DMS 273 treated with DMSO at 0.1 percent for 48 hours (cell line): ENCODE results near the gene OBP2B.
"Not testable (repeated sequence)": the region's sequence is repeated elsewhere in the genome, so short reads cannot be mapped to it uniquely, and the experiment has no call there.

ENCODE experiments used
- DNase-seq: peaks from one replicate; lab custom pipeline; 2025; lab: John Stamatoyannopoulos, UW

Gene OBP2B

DNA sequence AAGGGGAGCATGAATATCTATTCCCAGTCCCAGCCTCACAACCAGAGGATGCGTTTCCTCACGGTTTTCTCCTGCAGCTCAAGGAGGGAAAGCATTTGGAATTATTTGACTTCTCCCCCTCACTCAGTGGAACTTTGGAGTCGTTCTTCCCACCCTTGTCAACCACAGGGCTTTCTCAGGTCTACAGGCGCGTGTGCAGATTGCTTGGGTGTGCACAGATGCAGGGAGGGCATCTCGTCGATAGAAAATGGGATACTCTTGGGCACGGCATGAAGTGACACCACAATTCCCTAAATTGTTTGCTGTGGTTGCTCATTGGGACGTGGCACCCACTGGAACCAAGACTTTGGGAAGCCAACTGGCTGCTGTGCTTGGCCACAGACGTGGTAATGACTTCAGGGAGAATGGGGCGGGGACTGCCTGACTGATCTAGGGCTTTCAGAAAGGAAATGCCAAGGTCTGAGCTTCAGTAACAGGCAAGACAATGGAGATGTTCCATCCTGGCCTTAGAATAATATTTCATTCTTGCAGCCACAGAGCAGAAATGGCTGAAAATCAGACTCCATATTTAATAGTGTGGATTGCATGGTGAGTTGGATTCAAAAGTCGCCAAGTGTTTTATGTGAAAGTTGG is 12.2 kb upstream of the OBP2B start:
- no peak for DNase-seq

DNA sequence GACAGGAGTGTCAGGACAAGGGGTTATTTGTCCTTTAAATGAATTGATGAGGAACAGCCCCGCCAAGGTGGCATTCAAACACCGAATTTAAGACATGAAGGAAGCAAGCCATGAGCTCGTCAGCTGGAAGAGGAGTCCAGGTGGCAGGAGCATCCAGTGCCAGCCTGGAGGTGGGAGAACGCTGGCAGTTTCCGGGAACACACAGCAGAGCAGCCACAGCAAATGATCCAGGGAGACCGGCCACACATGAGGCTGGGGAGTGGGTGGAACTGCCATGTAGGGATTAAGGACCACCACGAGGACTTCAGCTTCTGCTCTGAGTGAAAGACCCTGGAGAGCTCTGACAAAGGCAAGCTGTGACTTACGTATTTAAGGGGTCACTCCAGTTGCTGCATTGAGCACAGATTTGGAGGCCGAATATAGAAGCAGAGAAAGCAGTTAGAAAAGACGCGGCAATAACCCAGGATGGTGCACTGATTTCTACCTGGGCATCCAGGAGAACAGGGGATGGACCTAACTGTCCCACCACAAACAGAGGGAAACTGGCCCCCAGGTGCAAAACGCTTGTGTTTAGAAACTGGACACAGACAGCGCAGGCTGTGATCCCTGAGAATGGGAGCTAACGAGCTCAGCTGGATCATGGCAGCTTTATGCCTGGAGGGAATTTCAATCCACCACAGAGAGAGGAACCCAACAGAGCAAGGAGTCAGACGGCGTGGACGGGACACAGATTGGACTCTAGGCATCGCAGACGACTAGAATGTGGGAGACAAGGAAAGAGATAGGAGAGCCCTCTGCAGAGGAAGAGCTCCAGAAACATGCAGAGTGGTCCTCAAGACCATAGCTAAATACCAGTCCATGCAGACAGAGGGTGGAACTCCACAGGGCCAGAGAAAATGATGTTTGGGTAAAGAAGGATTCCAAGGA is 9.3 kb upstream of the OBP2B start:
- not testable (repeated sequence) for DNase-seq

- not testable (repeated sequence) for DNase-seq
Observed at GRCh38 chr9:133217333-133217988, 8.4 kb upstream of the OBP2B start.

GRCh38 chr9:133214276-133214675 is 5.2 kb upstream of the OBP2B start:
- not testable (repeated sequence) for DNase-seq

- DNase-seq, result no peak
Observed at GRCh38 chr9:133210609-133211008, 1.6 kb upstream of the OBP2B start.

DNA sequence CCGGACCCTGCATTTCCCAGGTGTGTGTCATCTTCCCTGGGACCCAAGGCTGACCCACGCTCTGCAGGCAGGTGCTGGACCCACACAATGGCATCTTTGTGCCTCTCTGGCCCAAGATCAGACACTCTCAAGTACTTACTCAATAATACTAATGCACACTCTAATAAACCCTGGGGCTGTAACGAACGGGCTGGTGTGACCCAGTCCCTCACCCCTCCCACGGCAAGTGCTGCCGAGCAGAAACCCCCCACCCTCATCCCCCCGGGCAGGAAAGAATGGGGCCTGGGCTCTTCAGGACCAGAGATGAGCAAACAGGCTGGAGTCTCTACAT is 1.1 kb upstream of the OBP2B start:
- DNase-seq, result no peak

DNA sequence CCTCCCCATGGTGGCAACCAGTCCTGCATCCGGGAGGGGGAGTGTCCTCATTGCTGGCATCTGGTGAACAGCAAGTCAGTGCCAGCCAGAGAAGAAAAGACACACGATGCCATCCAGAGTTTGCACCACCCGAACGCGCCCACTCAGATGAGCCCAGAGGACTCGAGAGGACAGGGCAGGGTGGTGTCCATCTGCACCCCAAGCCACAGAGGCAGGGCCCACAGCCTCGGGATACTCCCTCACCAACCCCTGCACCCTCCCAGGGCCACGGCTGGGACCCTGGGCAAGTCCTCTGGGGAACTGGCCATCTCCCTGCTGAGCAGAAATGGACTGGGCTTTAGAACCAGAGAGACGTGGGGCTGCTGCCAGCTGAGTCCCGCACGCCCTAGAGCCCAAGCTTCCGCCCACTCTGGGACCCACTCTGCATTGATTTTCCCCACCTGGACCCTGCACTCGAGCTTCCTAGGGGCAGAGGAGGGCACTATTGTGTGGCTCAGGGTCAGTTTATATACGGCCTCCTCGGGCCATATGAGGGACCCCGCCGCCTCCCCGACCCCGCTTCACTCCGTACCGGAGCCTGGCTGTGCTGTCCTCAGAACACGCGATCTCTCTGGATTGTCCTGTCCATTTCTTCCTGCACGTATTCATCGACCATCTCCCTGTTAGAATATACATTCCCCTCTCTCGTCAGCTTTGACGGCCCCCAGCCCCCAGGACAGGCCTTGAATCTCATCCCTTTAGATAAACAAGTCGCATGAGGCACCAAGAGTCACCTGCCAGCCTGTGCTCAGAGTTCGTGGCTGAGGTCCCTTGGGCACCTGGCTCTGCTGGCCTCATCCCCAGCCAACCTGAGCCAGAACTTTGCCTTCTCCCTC is 514 bp upstream of the OBP2B start:
- not testable (repeated sequence) for DNase-seq

DNA sequence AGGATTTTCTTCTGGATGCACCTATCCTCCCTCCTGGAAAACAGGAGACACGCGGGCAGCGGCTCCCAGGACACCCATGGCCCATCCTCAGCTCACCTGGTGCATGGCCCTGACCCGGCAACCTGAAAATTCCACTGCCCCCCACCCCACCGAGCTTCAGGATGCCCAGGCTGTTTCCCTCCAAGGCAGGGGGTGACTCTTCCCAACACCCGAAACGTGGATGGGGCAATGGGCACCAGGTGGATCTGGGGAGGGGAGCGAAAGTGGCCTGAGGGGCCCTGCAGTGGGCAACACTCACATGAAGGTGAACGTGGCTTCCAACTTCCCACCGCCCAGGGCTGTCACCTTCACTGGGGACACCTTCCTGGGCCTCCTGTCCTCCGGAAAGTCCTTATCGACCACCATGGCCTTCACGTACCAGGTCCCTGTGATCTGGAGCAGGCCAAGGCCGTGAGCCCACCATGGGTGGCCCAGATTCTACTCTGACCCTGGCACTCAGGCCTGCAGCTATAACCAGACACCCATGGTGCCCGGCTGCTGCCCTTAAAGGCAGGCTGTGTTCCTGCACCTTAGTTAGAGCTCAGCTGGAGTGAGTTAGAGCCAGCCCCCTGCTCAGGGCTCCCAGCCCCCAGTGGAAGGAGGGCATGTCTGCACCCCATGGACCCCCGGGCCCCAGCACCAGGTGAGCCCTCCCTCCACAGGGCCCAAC is 725 bp downstream of the OBP2B start:
- not testable (repeated sequence) for DNase-seq

- no peak for DNase-seq
Observed at GRCh38 chr9:133207540-133208170, 1.4 kb downstream of the OBP2B start.

DNA sequence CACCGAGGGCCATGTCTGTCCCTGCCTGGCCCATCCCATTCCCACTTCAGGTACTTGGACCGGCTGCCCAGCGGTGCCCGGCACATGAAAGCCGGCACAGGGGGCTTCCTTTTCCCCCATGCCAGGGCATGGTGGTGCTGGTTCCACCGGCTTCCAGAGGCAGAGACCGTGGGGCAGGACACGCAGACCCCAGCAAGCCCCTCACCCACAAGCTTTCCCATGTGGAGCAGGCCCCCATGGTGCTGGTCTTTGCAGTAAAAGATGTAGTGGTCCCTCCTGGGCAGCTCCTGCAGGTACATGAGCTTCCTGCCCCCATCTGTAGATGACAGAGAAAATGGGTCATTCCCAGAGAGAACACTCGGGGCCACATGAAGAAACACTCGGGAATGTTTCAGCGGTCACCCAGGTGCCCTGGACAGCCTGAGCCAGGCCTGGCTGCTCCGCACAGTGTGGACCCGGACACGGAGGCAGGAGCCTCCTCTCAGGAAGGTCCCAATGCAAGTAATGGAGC is 2.0 kb downstream of the OBP2B start:
- no peak for DNase-seq

DNA sequence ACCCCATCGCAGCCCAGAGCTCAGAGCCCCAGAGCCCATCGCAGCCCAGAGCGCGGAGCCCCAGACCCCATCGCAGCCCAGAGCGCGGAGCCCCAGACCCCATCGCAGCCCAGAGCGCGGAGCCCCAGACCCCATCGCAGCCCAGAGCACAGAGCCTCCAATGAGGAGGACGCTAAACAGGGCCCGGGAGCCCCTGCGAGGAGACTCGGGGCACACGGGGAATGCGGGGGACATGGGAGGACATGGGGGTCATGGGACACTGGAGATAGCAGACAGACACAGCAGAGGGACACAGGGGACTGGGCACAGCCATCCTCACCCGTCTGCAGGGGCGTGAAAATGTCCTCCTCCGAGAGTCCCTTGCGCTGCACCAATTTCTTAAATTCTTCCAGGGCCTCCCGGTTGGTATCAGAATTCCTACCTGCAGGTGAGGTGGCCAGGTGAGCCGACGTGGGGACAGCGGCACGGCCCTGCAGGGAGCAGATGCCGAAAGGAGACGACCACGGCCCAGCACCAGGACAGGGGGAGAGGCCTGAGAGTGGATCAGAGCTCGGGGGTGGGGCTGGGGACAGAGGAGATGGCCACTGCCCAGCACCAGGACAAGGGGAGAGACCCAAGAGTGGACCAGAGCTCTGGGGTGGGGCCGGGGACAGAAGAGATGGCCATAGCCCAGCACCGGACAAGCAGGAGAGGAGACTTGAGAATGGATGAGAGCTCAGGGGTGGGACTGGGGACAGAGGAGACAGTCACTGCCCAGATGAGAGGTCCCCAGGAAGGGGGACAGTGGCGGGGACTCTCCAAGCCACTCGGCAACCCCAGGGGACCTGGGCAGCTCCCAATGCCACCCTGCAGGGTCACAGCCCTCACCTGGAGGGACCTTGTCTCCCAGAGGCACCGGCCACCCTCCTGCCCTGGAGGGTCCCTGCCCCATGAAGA is 2.8 kb downstream of the OBP2B start:
- no peak for DNase-seq

DNA sequence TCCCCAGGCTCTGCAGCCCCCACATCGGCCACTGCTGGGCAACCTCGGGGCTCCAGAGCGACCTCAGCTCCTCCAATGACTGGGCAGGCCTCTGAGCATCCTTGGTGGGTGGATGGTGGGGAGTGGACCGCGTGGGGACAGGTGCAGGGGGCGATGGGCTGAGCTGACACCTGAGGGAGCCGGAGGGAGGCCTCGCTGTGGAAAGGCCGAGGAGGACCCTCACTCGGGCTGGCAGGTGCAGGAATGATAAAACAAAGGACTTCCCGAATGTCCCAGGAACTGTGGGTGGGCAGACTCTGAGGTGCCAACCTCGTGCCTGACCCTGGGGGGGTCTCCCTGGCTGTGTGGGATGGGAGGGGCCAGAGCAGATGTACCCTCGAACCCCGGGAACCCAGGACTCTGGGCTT is 3.6 kb downstream of the OBP2B start:
- not testable (repeated sequence) for DNase-seq

- DNase-seq, result no peak
Observed at GRCh38 chr9:133204993-133205336, 4.1 kb downstream of the OBP2B start.

GRCh38 chr9:133204335-133204992 is 4.6 kb downstream of the OBP2B start:
- no peak for DNase-seq

- DNase-seq, result no peak
Observed at GRCh38 chr9:133203506-133204075, 5.5 kb downstream of the OBP2B start.

GRCh38 chr9:133202688-133203453 is 6.2 kb downstream of the OBP2B start:
- no peak for DNase-seq

GRCh38 chr9:133202145-133202513 is 6.9 kb downstream of the OBP2B start:
- no peak for DNase-seq
